HG03432 (cell line): ENCODE results near the gene TIMM9.
A peak's percentile ranks its signal among the peaks of the same experiment; 100 is the strongest.
"Not testable (repeated sequence)": the region's sequence is repeated elsewhere in the genome, so short reads cannot be mapped to it uniquely, and the experiment has no call there.

ENCODE experiments used
- ATAC-seq: cut with Tn5 transposase; IDR thresholded peaks from one replicate; pipeline ENCODE4 v1.9.1; 2021; ENCODE audit warnings: mild to moderate bottlenecking, moderate library complexity; ENCODE audit not compliant: unreplicated experiment

TIMM9 gene, protein sequence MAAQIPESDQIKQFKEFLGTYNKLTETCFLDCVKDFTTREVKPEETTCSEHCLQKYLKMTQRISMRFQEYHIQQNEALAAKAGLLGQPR

GRCh38 chr14:58427281-58428117, at the start of gene TIMM9, which contains the start of gene KIAA0586:
TIMM9 (minus strand) TSS chr14:58427531; CDS start chr14:58411945, 15,586 bp downstream.
KIAA0586 (plus strand) TSS chr14:58427719; CDS start chr14:58428265, 546 bp downstream.
- peak; percentile 90 for ATAC-seq

- no peak for ATAC-seq
Measured at GRCh38 chr14:58476320-58476719, 49.0 kb upstream of the TIMM9 start.

DNA sequence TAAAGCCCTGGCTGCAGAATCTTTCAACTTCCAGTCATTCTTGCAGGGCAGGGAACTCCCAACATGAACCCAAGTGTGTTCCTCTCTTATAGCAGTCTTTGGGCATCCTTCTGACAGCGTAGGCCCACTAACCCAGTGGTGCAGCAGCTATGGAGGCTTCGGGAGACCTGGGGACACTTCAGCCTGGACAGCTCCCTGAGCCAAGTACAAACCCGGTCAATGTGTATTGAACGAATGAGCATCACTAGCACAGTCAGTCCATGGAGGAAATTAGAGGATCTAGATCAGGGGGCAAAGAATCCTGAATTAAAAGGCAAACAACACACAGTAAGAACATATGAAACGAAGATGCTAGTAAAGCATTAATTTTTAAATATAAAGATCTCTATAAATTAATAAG, 42.0 kb upstream of the TIMM9 start:
- no peak for ATAC-seq

DNA sequence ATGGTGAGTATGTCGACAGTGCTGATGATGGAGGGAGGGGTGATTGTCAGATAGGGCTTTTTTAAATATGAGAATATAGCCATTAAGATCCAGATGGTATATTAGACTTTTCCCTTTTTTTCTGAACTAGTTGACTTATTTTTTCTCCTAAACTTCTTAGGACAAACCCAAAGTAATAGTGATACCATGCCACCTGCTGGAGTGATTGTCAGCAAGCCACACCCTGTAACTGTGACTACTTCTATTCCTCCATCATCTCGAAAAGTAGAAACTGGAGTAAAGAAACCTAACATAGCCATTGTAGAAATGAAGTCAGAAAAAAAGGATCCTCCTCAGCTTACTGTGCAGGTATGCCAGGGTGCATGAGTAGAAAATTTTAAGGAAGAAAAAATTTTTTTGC, 40.2 kb upstream of the TIMM9 start:
- no peak for ATAC-seq

GRCh38 chr14:58466459-58466858, 39.1 kb upstream of the TIMM9 start:
- ATAC-seq = no peak

DNA sequence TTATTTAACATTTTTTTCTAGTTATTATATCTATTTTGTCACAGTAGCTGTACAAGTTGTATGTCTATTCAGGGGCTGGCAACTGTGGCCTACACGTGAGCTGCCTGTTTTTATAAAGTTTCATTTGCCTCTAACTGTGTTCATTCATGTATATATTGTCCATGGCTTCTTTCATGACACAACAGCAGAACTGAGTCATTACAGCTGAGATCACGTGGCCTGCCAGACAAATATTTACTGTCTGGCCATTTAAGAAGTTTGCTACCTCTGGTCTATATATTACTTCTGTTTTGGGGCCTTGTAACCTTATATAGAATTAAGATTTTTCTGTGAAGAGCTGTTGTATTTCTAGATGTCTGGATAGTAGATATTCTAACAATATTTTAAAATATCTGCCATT, 38.1 kb upstream of the TIMM9 start:
- no peak for ATAC-seq

DNA sequence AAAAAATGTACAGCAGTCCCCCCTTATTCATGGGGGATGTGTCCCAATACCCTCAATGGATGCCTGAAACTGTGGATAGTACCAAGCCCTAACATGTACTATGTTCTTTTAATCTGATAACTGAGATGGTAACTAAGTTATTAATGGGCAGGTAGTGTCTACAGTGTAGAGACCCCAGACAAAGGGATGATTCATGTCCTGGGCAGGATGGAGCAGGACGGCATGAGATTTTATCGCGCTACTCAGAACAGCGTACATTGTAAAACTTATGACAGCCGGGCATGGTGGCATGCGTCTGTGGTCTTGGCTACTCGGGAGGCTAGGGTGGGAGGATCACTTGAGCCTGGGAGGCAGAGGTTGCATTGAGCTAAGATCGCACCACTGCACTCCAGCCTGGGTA, 37.3 kb upstream of the TIMM9 start:
- no peak for ATAC-seq

GRCh38 chr14:58463147-58463546, 35.8 kb upstream of the TIMM9 start:
- ATAC-seq = no peak

GRCh38 chr14:58460772-58461171, 33.4 kb upstream of the TIMM9 start:
- no peak for ATAC-seq

GRCh38 chr14:58455593-58456265, 28.4 kb upstream of the TIMM9 start:
- no peak for ATAC-seq

DNA sequence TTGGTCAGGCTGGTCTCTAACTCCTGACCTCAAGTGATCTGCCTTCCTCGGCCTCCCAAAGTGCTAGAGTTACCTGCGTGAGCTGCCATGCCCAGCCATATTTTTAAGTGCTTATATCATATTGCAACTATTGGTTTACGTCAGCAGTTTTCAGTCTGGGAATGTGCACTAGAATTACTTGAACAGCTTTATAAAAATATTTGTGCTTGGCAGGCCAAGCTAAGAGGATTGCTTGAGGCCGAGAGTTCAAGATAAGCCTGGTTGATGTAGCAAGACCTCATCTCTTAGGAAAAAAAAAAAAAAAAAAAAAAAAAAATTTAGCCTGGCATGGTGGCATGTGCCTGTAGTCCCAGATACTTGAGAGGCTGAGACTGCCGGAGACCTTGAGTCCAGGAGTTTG, 17.3 kb upstream of the TIMM9 start:
- no peak for ATAC-seq

- ATAC-seq = no peak
Measured at GRCh38 chr14:58439476-58439875, 12.1 kb upstream of the TIMM9 start.

DNA sequence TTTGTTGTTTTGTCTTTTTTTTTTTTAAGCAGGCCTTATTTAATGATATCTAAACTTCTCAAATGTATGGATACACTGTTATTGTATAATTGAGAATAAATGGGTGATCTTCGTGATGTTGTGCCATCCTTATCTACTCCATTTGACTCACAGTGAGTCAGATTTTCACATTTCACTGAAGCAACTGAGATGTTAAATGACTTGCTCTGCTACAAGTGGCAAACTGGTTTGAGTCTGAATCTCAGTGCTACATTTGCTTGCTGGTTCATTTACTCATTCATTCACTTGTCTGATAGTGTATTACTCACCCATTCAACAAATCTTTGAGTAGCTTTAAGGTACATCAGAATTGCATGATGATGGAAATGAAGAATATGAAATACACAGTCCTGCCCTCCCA, 2.8 kb upstream of the TIMM9 start:
- no peak for ATAC-seq

DNA sequence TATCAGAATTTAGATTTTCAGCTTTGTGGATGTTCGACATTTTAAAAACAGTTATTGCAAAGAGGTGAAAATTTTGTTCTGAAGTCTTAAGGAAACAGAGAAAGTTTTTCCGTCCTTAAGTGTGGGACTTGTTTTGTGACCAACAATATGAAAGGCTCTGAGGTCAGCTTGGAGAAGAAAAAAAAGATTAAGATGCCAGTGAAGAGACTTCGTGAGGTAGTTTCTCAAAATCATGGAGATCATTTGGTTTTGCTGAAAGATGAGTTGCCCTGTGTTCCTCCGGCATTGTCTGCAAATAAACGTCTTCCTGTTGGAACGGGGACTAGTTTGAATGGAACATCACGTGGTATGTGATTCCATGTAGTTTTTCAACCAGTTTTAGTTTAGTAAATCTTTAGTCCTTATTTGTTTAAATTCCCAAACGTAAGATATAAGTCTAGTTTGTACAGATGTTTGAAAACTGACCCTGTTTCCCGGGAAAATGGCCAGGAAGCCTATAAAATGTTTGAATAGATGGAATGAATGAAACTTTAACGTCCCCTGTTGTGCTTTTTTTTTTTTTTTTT, 870 bp upstream of the TIMM9 start:
- ATAC-seq = no peak

GRCh38 chr14:58426670-58427280, 556 bp downstream of the TIMM9 start:
- ATAC-seq = peak; percentile 44

DNA sequence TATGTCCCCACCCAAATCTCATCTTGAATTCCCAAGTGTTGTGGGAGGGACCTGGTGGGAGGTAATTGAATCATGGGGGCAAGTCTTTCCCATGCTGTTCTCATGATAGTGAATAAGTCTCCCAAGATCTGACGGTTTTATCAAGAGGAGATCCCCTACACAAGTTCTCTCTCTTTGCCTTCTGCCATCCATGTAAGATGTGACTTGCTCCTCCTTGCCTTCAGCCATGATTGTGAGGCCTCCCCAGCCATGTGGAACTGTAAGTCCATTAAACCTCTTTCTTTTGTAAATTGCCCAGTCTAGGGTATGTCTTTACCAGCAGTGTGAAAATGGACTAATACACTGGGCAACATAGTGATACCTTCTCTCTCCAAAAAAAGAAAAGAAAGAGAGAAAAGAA, 10.4 kb downstream of the TIMM9 start:
- not testable (repeated sequence) for ATAC-seq

GRCh38 chr14:58415636-58416547, 11.4 kb downstream of the TIMM9 start:
- no peak for ATAC-seq

GRCh38 chr14:58414845-58415244, 12.5 kb downstream of the TIMM9 start:
- no peak for ATAC-seq

DNA sequence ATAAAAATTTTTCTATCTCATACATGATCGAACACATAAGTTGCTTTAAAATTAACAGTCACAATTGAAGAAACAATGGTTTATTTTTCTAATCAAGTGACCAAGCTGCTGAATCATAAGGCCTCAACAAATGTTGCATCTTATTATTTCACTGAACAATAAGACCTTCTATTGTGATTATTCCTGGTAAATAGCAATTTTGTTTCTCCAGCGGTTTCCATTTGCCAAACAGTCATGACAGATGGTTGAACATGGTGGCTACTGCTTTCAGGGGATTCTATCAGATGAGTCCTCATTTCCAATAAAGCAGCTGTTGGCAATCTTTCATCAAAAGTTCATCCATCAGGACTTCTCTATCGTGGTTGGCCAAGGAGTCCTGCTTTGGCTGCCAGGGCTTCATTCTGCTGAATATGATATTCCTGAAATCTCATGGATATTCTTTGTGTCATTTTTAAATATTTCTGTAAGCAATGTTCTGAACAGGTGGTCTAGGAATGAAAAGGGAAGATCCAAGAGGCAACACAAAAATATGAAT, 18.6 kb downstream of the TIMM9 start:
- no peak for ATAC-seq

- no peak for ATAC-seq
Measured at GRCh38 chr14:58401587-58401986, 25.7 kb downstream of the TIMM9 start.
